HS-27A (cell line): ENCODE results near the gene TPO.

Source experiments
- DNase-seq: peaks from one replicate; pipeline ENCODE4 v3.0.0-alpha.2; 2012; ENCODE audit warnings: low read depth, missing footprints

TPO gene

GRCh38 chr2:1586251-1586922 lies 173.1 kb downstream of the TPO start:
- DNase-seq = no peak

DNA sequence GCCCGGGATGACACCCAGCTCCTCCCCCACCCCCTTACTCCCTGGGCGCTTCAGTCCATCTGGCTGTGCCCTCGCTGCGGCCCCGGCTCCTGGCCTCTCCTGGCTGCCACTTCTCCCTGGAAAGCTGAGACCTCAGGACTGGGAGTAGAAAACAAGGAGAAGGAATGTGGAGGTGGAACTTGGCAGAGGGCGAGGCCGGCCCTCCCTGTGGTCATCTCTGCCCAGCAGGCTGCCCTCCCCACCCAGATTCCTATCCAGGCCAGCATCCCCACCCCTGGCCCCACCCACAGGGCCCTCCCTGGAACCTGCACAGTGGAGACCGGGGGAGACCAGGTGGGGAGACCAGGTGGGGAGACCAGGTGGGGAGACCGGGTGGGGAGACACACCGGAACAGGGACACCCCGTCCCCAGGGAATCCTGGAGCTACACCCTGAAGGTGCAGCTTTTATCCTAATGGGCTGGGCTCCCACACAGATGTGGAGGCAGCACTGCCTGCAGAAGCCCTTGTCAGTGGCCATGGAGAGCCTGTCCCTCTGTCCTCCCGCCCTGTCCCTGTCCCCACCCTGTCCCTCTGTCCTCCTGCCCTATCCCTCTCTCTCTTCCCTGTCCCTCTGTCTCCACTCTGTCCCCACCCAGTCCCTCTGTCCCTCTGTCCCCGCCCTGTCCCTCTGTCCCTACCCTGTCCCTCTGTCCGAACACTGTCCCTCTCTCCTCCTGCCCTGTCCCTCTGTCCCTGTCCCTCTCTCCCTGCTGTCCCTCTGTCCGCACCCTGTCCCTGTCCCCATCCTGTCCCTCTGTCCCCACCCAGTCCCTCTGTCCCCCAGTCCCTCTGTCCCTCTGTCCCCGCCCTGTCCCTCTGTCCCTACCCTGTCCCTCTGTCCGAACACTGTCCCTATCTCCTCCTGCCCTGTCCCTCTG lies 173.9 kb downstream of the TPO start:
- peak; percentile 27 for DNase-seq

DNA sequence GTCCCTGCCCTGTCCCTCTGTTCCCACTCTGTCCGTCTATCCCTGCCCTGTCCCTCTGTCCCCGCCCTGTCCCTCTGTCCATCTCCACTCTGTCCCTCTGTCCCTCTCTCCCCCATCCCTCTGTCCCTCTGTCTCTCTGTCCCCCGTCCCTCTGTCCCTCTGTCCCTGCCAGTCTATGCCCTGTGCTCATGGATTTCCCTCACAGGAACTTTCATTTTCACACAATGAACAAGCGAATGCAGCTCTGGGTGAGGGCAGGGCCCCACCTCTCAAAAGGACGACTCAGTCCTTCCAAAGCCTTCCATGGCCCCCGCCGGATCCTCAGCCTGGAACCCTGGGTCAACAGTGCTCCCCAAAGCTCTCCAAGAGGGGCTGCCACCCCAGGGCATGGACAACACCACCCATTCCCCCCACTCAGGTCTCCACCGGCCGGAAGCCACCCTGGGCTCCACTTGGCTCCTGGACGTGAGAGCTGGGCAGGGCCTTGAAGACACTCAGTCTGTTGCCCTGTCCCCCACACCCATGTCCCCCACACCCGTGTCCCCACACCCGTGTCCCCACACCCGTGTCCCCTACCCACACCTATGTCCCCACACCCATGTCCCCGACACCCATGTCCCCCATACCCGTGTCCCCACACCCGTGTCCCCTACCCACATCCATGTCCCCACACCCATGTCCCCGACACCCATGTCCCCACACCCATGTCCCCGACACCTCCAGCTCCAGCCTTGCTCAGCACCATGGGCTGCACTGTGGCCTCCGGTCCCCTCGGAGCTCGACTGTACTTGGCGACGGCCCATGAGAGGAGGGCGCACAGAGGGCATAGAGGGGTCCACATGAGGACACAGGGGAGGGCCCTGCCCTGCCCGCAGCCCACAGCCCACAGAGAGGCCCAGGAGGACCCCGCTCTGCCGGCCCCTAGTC lies 175.1 kb downstream of the TPO start:
- DNase-seq = no peak

- peak; percentile 29 for DNase-seq
These were observed 175.8 kb downstream of the TPO start for GRCh38 chr2:1588978-1589621.

DNA sequence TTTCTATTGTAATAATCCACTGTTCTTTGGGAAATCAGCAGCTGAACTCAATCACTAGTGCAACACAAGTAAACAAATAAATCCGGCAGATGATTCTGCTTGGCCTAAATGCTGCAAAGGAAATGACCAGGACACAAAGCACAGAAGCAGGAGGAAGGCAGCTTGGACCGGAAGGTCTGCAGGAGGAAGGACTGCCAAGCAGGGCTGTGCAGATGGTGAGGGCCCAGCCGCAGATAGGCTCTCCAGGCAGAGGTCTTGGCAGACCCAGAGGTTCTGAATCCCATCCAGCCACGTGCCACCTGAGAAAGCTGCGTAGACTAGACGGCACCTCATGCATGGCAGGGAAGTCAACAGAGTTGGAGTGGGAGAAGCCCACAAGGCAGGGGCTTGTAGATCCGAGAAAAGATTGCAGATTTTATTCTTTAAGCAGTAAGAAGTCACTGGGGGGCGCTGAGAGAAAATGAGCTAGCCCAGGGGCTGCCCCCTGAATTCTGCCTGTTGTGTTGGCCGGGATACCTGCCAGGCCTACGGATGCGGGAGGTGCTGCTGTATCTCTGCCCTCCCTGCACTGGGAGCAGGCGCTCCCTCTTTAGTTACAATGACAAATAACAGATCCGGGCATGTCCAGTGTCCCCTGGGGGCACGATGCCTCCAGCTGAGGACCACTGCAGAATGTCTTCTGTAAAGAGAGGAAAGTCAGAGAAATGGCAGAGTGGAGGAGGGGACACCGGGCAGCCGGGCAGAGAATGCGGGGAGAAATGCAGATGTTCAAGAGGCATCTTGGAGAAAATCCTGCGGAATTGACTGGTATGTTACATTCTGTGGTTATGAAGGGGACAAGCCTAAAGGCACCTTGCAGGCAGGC lies 177.6 kb downstream of the TPO start:
- DNase-seq = no peak

- no peak for DNase-seq
These were observed 178.2 kb downstream of the TPO start for GRCh38 chr2:1591461-1591770.
